Measurements from ENCODE around the gene APEH.
A peak's percentile ranks its signal among the peaks of the same experiment; 100 is the strongest.

The APEH gene

GRCh38 chr3:49703956-49704355 is 29.8 kb downstream of the APEH start:
- no peak for ATAC-seq
- Mint-ChIP-seq H3K9me3 (no peaks in the 10 kb centered on the region), H3K4me3 (no peak overlapping the region), H3K36me3 (peaks cover 37% of the 10 kb centered on the region), H3K27me3 (no peaks in the 10 kb centered on the region), H3K27ac (peak overlapping the region; percentile 15), H3K4me1 (peaks cover 14% of the 10 kb centered on the region)

GRCh38 chr3:49704629-49705028 is 30.5 kb downstream of the APEH start:
- no peaks in the 10 kb centered on the region for H3K9me3 Mint-ChIP-seq
- H3K36me3 Mint-ChIP-seq, result peaks cover 37% of the 10 kb centered on the region
- no peaks in the 10 kb centered on the region for H3K27me3 Mint-ChIP-seq
- ATAC-seq, result no peak
- no peak overlapping the region for H3K4me3 Mint-ChIP-seq
- peaks cover 14% of the 10 kb centered on the region for H3K4me1 Mint-ChIP-seq
- H3K27ac Mint-ChIP-seq, result peak overlapping the region; percentile 15

DNA sequence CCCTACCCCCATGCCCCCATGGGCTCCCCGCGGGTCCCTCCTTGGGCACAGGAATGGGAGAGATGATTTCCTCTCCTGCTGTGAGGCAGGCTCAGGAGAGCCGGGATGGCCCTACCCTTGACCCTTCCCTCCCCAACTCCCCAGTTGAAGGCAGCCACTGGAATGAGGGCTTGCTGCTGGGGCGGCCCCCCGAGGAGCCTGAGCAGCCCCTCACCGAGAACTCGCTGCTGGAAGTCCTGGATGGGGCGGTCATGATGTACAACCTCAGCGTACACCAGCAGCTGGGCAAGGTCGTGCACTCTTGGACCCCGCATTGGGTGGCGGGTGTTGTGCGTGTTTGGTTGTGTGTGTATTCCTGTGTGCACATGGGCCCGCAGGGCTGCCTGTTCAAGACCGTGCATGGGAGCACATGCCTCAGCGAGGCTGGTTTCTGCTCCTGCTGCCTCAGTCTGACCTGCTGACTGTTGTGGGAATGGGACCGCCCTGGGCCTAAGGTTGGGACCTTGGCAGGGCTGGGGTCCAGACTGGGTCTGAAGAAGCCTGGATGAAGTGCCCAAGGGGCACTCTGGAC is 31.3 kb downstream of the APEH start:
- no peak for ATAC-seq
- Mint-ChIP-seq H3K36me3 (peaks cover 33% of the 10 kb centered on the region), H3K27ac (no peak overlapping the region), H3K27me3 (no peaks in the 10 kb centered on the region), H3K9me3 (no peaks in the 10 kb centered on the region), H3K4me3 (no peak overlapping the region), H3K4me1 (peaks cover 14% of the 10 kb centered on the region)

DNA sequence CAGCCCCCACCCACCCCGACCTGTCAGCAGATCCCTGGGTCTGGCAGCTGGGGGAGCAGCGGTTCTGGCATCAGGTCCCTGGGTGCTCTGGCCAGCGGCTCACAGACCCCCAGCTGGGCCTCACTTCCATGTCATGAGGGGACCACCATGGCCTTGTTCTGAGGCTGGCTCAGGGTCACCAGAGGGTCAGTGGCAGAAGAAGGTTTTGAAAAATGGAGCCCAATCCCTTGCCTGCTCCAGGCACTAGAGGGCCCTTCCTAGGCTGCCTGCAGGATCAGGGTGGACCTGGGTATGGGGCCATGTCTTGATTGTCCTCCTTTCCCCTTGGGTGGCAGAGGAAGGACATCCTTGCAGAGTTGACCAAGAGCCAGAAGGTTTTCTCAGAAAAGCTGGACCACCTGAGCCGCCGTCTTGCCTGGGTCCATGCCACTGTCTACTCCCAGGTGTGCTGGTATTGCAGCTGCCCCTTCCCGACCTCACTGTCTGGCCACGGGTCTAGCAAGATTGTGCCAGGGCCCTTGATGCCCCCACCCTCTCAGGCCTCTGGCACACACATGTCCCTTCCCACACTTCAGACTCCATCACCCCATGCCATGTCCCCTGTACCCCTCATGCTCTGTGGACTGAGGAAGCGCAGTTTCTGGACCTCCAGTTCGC is 32.4 kb downstream of the APEH start:
- no peaks in the 10 kb centered on the region for H3K27me3 Mint-ChIP-seq
- H3K27ac Mint-ChIP-seq, result no peak overlapping the region
- no peak for ATAC-seq

GRCh38 chr3:49707113-49707480 is 32.9 kb downstream of the APEH start:
- ATAC-seq, result no peak
- peak overlapping the region; percentile 8 for H3K27ac Mint-ChIP-seq
- H3K4me1 Mint-ChIP-seq, result peaks cover 14% of the 10 kb centered on the region
- no peak overlapping the region for H3K4me3 Mint-ChIP-seq
- H3K9me3 Mint-ChIP-seq, result no peaks in the 10 kb centered on the region
- H3K36me3 Mint-ChIP-seq, result peaks cover 44% of the 10 kb centered on the region
- H3K27me3 Mint-ChIP-seq, result no peaks in the 10 kb centered on the region

More for the DNA sequence above, 32.4 kb downstream of the APEH start:
- H3K9me3 Mint-ChIP-seq, result no peaks in the 10 kb centered on the region
- H3K4me3 Mint-ChIP-seq, result no peak overlapping the region
- H3K36me3 Mint-ChIP-seq, result peaks cover 39% of the 10 kb centered on the region
- peaks cover 14% of the 10 kb centered on the region for H3K4me1 Mint-ChIP-seq

DNA sequence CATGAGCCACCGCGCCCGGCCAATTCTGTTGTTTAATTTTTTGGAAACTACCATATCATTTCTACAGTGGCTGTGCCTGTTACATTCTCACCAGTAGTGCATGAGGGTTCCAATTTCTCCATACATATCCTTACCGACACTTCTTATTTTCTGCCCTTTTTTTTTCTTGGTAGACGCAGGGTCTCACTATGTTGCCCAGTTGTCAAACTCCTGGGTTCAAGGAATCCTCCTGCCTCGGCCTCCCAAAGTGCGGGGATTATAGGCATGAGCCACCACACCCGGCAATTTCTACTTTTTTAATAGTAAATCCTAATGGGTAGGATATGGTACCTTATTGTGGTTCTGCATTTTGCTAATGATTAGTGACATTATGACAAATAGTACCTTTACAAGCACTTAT is 35.7 kb downstream of the APEH start:
- peaks cover 42% of the 10 kb centered on the region for H3K36me3 Mint-ChIP-seq
- no peaks in the 10 kb centered on the region for H3K27me3 Mint-ChIP-seq
- H3K27ac Mint-ChIP-seq, result no peak overlapping the region
- peaks cover 7% of the 10 kb centered on the region for H3K4me1 Mint-ChIP-seq
- no peaks in the 10 kb centered on the region for H3K9me3 Mint-ChIP-seq
- no peak overlapping the region for H3K4me3 Mint-ChIP-seq
- ATAC-seq, result no peak

GRCh38 chr3:49711489-49711888 is 37.3 kb downstream of the APEH start:
- H3K27me3 Mint-ChIP-seq, result no peaks in the 10 kb centered on the region
- peaks cover 54% of the 10 kb centered on the region for H3K36me3 Mint-ChIP-seq
- ATAC-seq, result no peak
- peaks cover 7% of the 10 kb centered on the region for H3K4me1 Mint-ChIP-seq
- no peaks in the 10 kb centered on the region for H3K9me3 Mint-ChIP-seq
- H3K4me3 Mint-ChIP-seq, result no peak overlapping the region
- no peak overlapping the region for H3K27ac Mint-ChIP-seq

DNA sequence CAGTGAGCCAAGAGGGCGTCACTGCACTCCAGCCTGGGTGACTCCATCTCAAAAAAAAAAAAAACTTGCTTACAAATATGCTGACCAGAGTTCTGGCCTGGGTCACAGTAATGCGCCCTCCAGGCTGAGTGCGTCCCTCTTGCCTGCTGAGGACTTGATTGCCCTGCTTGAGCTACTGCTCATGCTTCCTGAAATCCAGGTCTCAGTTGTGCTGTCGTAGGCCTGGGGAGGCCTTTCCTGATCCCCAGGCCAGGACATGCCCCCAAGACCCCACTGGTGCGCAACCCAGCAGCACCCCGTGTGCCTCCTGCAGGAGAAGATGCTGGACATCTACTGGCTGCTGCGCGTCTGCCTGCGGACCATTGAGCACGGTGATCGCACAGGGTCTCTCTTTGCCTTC is 38.0 kb downstream of the APEH start:
- H3K9me3 Mint-ChIP-seq, result no peaks in the 10 kb centered on the region
- peaks cover 47% of the 10 kb centered on the region for H3K36me3 Mint-ChIP-seq
- no peak overlapping the region for H3K27ac Mint-ChIP-seq
- H3K27me3 Mint-ChIP-seq, result no peaks in the 10 kb centered on the region
- H3K4me1 Mint-ChIP-seq, result peaks cover 7% of the 10 kb centered on the region
- ATAC-seq, result no peak
- H3K4me3 Mint-ChIP-seq, result no peak overlapping the region

DNA sequence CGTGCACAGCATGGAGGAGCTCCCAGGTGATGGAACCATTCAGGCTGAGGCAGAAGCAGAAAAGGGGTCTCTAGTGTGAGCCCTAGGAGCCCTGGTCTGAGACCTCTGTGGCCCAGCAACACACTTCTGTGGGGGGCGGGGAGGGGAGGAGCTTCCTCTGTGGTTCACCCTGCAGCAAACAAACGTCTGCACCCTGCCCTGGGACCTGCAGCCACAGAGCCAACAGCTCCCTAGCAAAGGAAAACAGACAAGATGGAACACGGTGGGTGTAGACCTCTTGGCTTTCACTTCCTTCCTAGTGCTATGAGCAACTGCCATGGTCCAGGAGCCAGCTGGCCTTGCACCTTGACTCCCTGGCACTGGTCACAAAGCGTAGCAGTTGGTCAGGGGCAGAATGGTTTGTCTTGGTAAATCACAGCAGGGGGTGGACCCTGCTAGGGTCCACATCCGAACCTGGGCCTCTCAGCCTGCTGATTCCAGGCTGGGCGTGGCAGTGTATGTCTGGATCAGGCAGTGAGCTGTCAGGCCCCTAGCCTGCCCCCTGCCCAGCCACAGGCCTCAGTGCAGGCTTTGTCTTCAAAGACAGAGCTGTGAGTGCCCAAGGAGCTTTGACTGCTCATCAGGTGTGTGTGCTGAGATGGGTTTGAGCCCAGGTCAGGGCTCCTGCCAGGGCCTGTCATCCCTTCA is 38.6 kb downstream of the APEH start:
- Mint-ChIP-seq H3K4me1 (peaks cover 2% of the 10 kb centered on the region), H3K9me3 (no peaks in the 10 kb centered on the region), H3K27me3 (no peaks in the 10 kb centered on the region), H3K36me3 (peaks cover 41% of the 10 kb centered on the region), H3K27ac (no peak overlapping the region), H3K4me3 (no peak overlapping the region)
- no peak for ATAC-seq

- Mint-ChIP-seq H3K4me3 (no peak overlapping the region), H3K9me3 (no peaks in the 10 kb centered on the region), H3K27ac (no peak overlapping the region)
Observed at GRCh38 chr3:49713336-49714105, 39.4 kb downstream of the APEH start.

DNA sequence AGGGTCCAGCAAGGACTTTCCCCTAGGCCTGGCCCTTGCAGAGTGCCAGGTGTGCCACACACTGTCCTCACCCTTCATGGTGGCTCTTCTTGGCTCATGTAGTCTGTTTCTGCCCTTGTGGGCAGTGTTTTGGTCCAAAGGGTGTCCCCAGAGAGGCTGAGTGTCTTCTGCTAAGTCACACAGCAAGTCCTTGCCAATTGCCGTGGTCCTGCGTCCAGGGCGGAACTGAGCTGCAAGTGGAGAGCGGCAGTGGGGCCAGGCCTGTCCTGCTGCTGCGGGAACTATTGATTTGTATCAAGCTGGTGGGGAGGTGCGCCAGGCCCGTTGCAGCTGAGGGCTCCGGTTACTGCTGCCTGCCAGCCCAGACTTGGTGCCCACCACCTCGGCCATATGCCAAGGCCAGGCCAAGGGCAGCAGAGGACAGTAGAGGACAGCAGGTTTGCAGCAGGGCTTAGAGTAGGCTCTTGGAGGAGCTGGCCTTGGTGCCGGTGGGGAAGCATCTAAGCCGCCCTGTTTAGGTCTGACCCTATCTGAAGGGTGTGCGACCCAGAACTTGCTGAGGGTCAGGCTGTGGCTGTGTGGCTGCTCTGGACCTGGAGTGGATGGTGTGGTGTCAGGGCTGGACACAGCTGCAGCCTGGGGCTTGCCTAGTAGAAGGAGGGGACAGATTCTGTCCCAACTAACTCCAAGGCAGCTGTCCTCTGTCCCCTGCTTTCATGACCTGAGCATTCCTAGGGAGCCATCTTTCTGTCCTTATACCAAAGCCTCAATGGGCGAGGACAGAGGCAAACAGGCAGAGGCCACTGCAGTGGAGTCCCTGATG is 40.8 kb downstream of the APEH start:
- no peak for ATAC-seq
- no peak overlapping the region for H3K4me3 Mint-ChIP-seq
- H3K27ac Mint-ChIP-seq, result no peak overlapping the region
- H3K9me3 Mint-ChIP-seq, result no peaks in the 10 kb centered on the region
- H3K36me3 Mint-ChIP-seq, result peaks cover 33% of the 10 kb centered on the region
- H3K27me3 Mint-ChIP-seq, result no peaks in the 10 kb centered on the region
- H3K4me1 Mint-ChIP-seq, result peaks cover 17% of the 10 kb centered on the region

More at GRCh38 chr3:49713336-49714105, 39.4 kb downstream of the APEH start:
- ATAC-seq, result no peak
- no peaks in the 10 kb centered on the region for H3K27me3 Mint-ChIP-seq
- H3K4me1 Mint-ChIP-seq, result peaks cover 3% of the 10 kb centered on the region
- H3K36me3 Mint-ChIP-seq, result peaks cover 35% of the 10 kb centered on the region

GRCh38 chr3:49715611-49716121 is 41.5 kb downstream of the APEH start:
- Mint-ChIP-seq H3K36me3 (peaks cover 33% of the 10 kb centered on the region), H3K4me3 (no peak overlapping the region), H3K27ac (no peak overlapping the region)

DNA sequence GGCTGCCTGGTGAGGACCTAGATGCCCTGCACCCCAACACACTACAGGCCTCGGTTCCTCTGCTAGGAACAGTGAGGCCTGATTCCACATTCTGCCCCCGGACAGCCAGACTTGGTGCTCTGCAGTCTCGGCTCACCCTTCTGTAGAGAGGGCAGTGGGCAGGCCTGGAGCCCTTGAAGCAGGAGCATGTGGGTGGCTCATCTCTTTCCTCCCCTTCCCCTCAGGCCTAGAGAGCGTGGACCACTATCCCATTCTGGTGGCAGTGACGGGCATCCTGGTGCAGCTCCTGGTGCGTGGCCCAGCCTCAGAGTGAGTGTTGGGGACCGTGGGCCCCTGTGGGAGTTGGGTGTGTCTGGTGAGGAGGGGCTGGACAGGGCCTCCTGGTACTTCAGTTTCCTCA is 42.0 kb downstream of the APEH start:
- ATAC-seq, result no peak
- Mint-ChIP-seq H3K27ac (no peak overlapping the region), H3K4me1 (peaks cover 29% of the 10 kb centered on the region), H3K36me3 (peaks cover 34% of the 10 kb centered on the region), H3K27me3 (no peaks in the 10 kb centered on the region), H3K9me3 (no peaks in the 10 kb centered on the region), H3K4me3 (no peak overlapping the region)

More at GRCh38 chr3:49715611-49716121, 41.5 kb downstream of the APEH start:
- ATAC-seq, result no peak
- Mint-ChIP-seq H3K9me3 (no peaks in the 10 kb centered on the region), H3K4me1 (peaks cover 24% of the 10 kb centered on the region), H3K27me3 (no peaks in the 10 kb centered on the region)

- Mint-ChIP-seq H3K9me3 (no peaks in the 10 kb centered on the region), H3K4me3 (no peak overlapping the region), H3K27me3 (no peaks in the 10 kb centered on the region), H3K27ac (no peak overlapping the region), H3K36me3 (peaks cover 32% of the 10 kb centered on the region), H3K4me1 (peaks cover 33% of the 10 kb centered on the region)
- no peak for ATAC-seq
Observed at GRCh38 chr3:49716691-49717210, 42.6 kb downstream of the APEH start.

All from stimulated activated memory B cell treated with anti-CD40 and anti-IgM and Interleukin-4, amounts not matched to agents 10 μg/mL and 1 μg/mL and 100 μg/mL, for 72 hours (primary cell).